Umbilical cord (tissue), 2 donors: ENCODE measurements around the gene ZFAND3. TPM values are rescaled to one million over a fixed set of nuclear protein-coding genes. Genes with fewer than 3 reads are reported as not detected.

ENCODE experiments used
- DNase-seq: peaks from one replicate; pipeline ENCODE4 v3.0.0-alpha.2; 2015; ENCODE audit warnings: low spot score
- total RNA-seq: library from RNA; depleted of rRNA; stranded (reverse); fragments of >200 nt; gene quantifications from one replicate; pipeline ENCODE4 v1.2.3, GENCODE V29; 2014; ENCODE audit warnings: low replicate concordance; ENCODE audit not compliant: insufficient read depth

Gene ZFAND3
- total RNA-seq, 1 donor from 2014 or later, result 42.9 TPM

- no peak for DNase-seq
These were observed 20.9 kb upstream of the ZFAND3 start for GRCh38 chr6:37798436-37799262.

- no peak for DNase-seq
These were observed 20.3 kb upstream of the ZFAND3 start for GRCh38 chr6:37799263-37799644.

DNA sequence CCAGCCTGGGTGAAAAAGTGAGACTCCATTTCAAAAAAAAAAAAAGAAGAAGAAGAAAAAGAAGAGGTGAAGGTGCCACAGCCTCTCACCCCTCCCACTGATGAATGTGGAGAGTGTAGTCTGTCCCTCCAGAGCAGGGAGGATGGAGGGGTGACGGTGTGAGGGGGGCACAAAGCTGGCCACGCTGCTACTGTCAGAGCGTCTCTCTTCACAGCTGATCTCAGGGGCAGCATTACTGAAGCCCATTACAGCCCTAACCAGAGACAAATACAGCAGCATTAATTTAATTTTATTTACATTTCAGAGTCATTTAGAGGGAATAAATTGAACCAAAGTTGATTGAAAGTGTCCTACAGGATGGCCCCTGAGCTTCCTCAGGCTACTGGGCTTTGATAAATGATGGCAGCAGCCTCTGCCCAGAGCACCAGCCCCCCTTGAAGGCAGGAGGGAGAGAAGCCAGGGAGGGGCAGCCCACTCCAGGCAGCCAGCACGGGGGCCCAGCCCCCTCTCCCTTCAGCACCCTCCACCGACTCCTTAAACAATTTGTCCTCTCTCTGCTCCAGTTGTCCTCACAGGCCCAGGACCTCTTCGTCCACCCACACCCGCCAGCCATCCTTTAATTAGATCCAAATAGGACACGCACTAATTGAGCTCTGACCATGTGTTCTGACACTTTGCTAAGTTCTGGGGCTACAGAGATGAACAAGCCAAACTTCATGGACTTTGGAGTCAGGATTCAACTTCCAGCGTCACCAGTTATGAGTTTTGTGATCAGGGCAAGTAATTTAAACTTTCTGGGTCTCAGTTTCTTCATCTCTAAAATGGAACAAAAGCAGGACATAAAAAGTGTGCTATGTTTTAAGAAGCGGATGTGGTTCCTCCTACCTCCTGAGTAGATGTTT lies 18.6 kb upstream of the ZFAND3 start:
- no peak for DNase-seq

- no peak for DNase-seq
These were observed 18.0 kb upstream of the ZFAND3 start for GRCh38 chr6:37801605-37801940.

DNA sequence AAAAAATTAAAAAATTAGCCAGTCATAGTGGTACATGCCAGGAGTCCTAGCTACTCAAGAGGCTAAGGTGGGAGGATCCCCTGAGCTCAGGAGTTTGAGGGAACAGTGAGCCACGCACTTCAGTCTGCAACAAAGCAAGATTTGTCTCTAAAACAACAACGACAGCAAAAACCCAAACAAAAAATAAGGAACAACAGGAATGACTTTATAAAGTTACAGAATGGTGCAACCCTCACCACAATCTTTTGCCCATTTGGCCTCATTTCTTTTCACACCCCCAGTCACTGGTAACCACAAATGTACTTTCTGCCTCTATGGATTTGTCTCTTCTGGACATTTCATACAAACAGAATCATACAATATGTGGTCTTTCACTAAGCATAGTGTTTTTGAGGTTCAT lies 16.7 kb upstream of the ZFAND3 start:
- DNase-seq, result no peak

GRCh38 chr6:37804586-37804985 lies 14.9 kb upstream of the ZFAND3 start:
- no peak for DNase-seq

DNA sequence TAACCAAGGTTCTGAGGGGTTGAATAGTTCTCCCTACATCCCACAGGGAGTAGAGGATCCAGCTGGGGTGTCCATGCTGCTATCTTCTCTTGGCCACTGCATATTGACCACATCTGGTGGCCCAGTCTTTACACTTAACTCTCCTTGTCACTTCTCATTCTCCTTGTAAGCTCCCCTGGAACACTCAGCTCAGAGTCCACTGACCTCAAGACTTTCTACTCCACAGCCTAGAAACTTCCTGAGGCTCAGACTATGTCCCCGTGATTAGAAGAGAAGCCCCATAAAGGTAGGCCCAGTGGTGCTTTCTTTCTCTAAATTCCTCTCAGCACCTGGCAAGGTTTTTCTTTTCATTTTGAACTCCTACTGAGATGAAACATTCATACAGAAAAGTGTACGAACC lies 13.3 kb upstream of the ZFAND3 start:
- DNase-seq, result no peak

GRCh38 chr6:37807656-37808055 lies 11.9 kb upstream of the ZFAND3 start:
- DNase-seq, result no peak

- no peak for DNase-seq
These were observed 10.4 kb upstream of the ZFAND3 start for GRCh38 chr6:37809197-37809543.

- DNase-seq, result no peak
These were observed 6.7 kb upstream of the ZFAND3 start for GRCh38 chr6:37812841-37813240.

DNA sequence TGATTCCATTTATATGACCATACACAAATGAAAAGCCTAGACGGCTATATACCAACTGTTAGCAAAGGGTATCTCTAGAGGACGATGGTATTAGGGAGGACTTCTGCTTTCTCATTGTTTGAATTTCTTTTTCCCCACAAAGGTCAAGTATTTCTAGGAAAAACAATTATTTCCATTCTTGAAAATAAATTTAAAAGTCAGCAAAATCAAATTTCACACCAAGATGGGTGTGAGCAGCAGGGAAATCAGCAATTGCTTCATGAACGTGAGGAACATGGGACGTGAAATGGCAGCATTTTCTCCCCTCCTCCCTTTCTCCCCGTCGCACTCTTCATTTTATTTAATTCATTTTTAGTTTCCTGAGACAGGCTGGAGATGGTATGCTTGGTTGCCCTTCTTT lies 5.2 kb upstream of the ZFAND3 start:
- no peak for DNase-seq

DNA sequence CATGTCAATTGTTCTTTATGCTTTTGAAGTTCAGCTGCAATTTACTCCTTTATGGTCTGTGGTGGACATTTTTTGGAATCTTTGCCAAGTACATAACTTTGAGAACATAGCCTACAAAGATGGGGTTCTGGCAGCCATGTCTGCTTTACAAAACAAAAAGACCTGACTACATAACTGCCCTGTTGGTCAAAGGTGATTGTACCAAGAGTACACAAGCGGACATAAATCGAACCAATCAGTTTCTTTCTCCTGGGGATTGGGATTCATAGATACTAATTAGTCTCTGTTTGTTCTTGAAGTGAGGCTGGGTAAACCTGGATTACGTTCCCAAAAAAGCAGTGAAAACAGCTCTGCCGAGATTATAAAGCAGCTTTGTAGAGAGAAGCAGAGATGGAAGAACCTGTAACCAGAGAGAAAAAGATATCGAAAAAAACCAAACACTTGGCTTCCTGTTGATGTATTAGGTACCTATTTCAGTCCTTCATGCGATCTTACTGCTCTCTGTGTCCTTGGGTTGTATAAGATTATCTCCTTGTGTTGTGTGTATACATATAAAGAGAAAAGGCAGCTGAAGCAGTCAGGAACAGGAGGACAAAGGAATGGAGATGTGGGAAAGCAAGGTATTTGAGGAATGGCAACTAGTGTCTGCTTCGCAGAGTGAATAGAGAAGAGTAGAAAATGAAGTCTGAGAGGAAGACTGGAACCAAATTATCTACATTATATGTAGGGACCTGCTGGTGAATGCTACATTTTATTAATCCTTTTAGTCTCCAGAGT lies 2.7 kb upstream of the ZFAND3 start:
- no peak for DNase-seq

DNA sequence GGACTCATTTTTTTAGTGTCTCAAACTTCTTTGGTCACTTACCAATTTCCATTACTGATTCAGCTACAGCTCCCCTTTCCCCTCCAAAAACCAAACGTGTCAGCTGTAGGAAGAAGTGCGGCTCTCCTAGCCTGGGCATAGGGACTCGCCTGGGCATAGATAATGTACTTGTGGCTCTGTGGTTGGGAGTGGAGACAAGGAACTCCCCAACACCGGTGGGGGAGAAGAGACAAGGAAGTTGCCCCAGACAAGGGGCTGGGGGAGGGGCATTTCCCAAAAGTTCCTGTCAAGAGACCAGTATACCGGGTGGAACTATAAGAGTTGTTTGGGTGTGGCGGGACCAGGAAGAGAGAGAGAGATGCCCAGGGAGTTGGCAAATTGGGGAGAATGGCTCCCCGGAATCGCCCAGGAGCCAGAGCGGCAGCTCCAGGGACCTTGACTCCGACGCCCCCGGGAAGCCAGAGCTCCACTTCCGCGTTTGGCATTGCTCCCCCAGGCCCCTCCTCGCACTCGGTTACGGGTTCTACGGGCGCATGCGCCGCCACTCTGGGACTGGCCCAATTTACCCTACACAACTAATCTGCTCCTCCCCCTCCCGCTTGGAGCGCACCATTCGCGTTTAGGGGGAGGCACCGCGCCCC lies 871 bp upstream of the ZFAND3 start:
- peak; percentile 99 for DNase-seq

GRCh38 chr6:37819802-37820717 lies 533 bp downstream of the ZFAND3 start:
- peak; percentile 79 for DNase-seq

DNA sequence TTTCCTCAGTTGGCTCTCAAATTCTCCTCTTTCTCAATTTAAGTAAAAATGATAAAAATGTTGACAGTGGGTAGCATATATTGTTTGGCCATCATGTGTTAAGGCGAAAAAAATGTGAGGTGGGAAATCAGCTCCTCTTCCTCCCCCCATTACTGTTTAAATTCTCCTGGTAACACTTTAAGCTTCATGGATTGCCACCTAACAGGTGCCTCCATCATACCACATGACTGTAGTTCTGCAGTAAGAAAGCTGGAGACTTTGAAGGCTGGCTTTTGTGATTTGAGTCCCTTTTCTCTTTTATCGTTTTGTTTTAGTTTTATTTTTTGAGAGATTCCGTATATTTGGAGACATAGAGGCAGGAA lies 1.2 kb downstream of the ZFAND3 start:
- DNase-seq, result peak; percentile 7

DNA sequence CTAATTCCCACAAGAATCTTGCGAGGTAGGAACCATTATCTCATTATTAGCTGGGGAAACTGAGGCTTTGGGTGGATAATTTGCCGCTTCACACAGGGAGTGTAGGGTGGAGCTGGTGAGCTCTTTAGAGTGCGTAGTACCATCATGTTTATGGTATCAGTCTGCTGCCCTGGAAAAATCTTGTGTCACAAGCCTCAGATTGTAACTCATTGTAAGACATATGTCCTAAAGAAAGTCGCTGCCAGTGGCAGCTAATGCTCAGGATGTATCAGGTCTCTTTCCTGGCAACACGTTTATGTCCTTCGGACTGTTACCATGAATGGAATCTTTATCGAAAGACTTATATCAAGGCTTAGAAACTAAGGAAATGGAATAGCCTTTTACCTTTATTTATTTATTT lies 1.9 kb downstream of the ZFAND3 start:
- DNase-seq, result no peak

- peak; percentile 34 for DNase-seq
These were observed 3.5 kb downstream of the ZFAND3 start for GRCh38 chr6:37822851-37823682.

GRCh38 chr6:37824170-37824569 lies 4.6 kb downstream of the ZFAND3 start:
- DNase-seq, result no peak

DNA sequence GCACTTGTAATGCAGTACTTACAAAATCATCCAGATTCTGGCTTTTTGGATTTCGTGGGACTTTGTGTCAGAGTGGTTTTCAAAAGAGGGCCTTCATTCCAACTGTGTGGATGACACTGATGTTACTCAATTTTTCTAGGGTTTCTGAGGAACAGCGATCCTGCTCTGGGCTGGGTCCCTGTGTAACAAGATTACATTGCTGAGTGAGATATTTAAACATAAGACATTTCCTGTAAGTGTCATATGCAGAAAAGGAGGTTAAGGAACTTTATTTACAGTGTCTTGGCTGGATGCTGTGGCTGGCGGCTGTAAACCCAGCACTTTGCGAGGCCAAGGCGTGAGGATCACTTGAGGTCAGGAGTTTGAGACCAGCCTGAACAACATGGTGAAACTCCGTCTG lies 6.7 kb downstream of the ZFAND3 start:
- DNase-seq, result no peak

DNA sequence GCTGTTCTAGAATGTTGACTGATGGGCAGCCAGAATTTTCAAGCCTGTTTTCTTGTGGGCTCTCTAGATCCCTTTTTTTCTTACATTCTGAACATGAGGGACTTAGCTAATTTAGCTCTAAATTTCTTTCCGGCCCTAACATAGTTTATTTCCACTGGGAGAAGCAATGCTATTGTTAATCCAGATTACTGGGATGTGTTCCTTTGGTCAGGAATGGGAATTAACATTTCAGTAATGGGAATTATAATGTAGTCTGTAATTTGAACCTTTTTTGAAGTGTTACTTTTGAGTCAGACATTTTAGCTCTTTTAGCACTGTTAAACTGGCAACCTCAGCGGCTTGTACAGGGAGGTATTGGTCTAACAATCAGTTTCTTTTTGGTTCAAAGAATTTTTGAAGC lies 7.5 kb downstream of the ZFAND3 start:
- no peak for DNase-seq
